ENCODE measurements around the gene TMEM203.

Gene TMEM203

DNA sequence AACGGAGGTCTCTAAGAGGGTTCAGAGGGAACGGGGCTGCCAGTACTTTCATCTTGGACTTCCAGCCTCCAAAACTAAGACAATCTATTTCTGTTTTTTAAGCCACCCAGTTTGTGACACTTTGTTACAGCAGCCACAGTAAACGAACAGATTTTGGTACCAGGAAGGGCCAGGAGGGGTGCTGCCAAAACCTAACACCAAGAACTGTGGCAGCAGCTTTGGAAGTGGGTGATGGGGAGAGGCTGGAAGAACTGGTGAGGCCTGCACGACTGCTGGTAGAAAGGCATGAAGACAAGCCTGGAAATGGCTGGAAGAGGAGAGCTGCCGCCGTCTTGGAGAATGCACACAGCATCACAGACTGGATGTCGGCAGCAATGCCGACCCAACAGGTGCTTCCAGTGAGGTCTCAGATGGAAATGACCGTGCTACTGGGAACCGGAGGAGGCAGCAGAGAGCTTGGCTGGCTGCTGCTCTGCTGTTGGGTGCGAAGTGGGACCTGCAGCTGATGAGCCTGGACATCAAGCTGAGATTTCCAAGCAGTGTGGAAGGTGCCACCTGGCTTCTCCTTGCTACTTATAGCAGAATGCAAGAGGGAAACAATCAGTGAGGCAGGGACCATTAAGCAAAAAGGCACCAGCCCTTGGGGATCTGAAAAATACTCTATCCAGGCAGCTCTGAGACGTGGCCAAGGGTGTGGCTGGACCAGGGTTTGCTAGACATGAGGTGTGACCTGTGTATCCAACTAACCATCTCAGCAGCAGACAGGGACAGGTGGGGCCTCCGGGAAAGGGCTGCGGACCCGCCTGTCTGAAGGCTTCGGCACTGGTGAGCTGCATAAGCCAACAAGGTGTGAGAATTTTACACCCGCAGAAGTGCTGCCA, 28.9 kb downstream of the TMEM203 start:
- DNase-seq: no peak

DNA sequence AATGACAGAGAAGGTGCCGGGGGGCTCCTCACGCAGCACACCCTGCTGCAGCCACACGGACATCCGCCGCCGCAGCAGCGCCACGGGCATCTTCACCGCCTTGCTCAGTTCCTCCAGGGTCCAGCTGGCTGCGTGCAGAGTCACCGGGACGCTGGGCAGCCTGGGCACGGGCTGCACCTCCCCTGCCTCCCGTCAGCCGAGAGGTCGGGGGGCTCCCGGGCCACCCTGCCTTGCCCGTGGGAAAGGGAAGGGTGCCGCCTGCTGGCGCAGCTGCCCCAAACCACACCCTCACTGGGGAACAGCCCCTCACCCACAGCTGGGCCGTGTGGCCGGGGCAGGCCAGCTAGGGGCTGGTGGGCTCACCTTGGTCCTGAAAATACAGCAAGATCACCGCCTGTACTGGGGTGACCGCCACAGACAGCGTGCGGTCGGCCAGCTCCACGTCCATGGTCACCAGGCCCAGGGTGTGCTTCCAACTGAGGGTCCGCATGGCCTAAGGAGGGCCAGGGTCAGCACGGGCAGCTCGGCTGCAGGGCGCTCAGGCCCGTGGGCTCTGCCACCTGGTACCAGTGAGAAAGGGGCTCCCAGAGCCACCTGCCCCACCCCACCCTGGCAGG, 30.0 kb downstream of the TMEM203 start:
- DNase-seq: no peak

DNA sequence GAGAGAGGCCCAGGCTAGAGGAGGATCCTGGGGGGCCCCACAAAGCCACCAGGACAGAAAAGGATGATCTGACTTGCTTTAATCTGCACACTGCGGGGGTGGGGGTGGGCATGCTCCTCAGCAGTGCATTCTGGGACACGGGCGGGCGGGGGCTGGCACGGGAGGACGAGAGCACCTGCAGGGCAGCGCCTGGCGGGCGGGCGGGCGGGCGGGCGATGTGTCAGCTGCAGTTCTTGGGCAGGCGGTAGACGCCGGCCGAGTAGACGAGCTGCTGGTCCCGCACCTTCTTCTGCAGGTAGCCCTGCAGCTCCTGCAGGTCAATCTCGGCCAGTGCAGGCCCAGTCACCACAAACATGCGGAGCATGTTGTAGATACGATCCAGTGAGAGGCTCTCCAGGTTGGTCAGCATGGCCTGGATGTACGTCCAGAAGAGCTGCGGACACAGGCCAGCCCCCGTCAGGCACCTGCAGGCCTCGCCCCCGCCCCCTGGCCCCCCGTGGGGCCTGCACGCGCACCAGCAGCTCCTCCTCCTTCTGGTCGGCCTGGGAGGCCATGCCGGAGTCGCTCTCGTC, 30.6 kb downstream of the TMEM203 start:
- no peak for DNase-seq

DNA sequence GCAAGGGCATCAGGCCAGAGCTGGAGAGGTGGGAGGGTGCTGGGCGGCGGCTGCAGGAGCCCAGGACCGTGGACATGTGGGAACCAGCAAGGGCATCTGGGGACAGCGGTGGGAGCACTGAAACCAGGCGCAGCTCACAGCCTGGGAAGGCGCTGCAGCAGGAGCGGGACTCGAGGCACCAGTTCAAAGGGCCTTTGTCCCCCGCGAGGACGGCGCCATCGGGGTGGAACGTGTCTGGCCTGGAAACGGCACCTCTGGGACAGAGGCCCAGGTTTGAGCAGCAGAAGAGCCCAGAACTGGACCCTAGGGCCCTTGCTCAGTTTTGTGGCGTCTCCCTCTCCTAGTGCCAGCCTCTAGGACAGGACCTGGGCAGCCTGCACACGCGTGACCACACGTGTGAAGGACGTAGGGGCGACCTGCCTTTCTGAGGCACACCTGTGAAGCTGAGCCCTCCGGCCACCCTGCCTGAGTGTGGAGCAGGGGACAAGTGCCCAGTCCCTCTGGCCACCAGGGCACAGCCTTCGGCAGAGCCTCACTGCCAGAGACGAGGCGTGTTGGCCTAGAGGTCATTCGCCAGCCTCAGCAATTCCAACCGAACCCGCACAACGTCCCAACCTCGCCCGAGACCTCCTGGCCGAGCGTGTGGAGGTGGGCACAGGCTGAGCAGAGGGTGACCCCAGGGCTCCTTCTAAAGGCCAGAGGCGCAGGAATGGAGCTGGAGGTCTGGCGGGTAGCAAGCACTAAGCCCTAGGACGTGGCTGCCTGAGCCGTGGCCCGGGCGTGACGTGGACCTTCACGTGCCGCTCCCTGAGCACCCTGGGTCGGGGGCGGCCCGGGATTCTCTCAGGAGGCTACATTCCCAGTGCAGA, 31.4 kb downstream of the TMEM203 start:
- DNase-seq: no peak

DNA sequence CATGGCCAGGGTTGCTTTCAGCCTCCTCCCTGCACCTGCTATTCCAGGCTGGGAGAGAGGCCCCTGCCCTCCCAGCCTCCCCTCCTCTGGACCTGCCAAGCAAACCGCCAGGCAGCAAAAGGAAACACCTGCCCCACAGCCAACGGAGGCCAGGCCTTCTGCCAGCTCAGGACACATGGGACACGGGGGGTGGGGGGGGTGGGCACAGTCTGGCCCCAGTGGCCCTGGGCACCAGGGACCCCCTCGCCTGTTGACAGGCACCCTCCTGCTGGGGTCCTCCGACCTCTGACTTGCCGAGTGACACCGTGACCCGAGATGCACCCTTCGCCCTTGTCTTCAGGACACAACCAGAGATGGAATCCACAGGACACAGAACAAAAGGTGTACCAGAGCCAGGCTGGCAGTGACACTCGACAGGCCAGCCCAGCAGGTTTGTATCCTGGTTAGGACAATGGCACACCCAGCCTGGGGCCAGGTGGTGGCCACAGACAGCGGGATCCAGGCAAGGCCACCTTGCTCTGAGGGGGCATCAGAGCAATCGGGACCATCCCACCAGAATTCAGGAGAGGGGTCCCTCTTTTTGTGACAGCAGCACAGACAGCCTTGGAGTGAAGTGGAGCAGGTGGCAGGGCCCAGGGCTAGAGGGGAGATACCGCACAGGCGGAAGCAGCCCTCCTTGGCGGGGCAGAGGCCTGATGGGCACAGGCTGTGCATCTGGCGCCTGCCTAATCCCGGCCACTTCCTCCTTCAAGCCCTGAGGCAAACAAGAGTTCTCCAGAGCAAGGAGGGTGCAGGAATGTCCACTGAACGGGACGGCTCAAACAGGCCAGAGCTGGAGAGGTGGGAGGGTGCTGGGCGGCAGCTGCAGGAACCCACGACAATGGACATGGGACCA, 32.3 kb downstream of the TMEM203 start:
- DNase-seq: no peak

DNA sequence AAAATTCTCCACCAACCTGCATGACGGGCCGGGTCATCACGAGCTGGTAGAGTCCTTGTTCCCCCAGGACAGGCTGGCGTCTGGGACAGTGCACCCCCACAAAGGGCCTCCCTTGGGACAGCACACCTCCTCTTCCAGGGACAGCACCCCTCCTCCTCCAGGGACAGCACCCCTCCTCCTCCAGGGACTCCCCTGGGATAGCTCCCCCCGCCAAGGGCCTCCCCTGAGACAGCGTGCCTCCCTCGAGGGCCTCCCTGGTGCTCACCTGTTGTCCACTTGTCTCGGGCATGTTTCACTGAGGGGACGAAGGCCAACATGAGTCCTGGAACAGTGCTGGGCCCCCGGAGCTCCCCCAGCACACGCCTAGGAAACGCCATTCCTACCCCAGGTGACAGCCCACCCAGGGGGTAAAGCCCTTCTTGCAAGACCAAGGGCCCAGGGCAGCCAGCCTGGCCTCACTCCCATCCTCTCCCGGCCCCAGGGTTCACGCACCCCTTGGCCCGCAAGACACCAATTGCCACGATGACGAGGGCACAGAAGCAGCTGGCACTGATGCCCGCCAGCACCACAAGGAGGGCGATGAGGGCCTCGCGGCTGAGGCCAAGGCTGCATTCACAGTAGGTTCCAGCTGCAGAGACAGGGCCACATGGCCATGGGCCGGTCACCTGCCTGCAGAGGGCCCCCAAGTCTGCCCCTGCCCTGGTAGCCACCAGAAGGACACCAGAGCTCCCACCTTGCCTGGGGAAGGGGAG, 34.1 kb downstream of the TMEM203 start:
- no peak for DNase-seq

DNA sequence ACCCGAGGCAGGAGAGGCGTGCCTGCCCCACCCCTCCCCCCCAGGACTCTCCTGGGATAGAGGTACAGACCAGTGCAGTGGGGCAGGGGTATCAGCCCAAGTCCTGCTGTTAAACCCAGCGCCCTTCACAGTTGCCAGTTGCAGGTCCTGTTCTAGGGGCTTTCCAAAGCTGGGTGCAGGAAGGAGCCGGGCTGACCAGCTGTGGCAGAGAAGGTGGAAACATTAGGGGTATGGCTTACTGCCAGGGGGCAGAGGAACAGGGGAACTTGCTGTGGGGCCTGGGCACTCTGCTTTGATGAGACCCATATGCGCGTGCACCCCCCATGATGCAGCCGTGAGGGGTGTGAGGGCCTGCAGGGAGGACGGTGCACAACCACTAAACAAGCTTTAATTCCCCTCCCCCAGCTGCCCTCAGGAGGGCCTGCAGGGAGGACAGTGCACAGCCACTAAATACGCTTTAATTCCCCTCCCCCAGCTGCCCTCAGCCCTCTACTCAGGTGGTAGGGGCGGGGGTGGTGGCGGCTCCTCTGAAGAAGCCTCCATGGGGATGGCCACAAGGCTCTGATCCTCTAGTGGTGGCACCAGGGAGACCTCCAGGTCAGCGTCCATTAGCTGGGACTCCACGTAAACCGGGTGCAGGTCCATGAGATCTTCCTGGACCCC, 34.8 kb downstream of the TMEM203 start:
- no peak for DNase-seq

DNA sequence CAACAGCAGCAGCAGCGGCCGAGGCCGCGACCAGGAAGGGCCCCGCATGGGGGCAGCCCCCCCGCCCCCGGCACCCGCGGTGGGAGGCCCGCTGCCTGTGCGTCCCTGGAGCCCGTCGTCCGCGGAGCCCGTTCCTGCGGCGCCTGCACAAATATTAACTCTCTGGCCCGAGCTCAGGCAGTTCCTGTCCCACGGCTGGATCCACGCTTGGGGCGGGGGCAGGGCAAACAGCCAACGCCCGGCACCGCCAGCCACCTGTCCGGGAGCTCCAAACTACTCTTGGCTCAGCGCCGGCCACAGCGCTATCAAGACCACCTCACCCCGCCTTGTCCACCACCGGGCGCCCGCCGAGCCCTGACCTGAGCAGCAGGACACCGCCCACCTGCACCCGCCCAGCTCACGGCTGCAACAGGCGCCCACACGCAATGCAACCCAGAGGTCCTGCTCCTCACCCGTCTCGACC, 35.5 kb downstream of the TMEM203 start, which contains the start of gene LRRC26:
Gene LRRC26 (minus strand): TSS at position 156 of the 463 bp plus-strand sequence. CDS start 108 bp downstream, at position 48.
- DNase-seq: no peak

DNA sequence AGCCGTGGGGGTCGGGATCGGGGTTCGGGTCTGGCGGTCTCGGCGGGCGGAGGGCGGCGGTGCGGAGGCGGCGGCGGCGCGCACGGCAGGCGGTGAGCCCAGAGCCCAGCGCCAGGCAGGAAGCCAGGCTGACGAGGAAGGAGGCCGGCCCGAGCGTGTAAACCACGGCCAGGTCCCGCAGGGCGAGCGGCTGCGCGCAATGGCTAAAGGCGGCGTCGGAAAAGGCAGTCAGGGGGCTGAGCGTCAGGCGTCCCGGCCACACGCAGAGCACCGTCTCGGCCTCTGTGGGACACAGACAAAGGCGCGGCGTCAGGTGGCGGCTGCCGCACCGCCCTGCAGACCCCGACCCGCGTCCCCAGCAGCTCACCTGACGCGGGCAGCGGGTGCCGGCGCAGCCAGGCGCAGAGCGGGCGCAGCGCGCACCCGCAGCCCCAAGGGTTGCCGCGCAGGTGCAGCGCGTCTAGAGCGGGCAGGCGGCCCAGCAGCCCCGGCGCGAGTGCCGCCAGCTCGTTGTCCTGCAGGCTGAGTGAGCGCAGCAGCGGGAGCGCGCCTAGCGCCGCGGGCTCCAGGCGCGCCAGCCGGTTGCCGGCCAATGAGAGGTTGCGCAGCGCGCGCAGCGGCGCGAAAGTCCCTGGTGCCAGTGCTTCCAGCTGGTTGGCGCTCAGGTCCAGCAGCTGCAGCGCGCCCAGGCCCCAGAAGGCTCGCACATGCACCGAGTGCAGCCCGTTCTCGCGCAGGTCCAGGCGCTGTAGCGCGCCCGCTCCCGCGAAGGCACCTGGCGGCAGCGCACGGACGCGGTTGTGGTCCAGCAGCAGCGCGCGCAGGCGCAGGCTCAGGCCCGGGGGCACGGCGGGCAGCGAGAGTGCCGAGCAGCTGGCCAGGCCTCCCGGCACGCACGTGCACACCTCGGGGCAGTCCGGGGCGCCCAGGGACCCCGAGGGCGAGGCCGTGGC, 36.3 kb downstream of the TMEM203 start:
- DNase-seq: no peak

DNA sequence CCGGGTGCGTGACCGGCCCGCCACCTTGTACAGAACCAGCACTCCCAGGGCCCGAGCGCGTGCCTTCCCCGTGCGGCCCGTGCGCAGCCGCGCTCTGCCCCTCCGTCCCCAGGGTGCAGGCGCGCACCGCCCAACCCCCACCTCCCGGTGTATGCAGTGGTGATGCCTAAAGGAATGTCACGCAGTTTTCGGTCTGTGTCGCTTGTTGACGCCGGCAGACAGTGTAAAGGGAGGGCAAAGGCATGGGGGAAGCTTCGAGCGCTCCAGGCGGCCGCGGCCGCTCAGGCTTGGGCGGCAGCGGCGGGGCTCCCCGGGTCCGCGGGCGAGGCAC, 36.9 kb downstream of the TMEM203 start:
- DNase-seq: no peak

DNA sequence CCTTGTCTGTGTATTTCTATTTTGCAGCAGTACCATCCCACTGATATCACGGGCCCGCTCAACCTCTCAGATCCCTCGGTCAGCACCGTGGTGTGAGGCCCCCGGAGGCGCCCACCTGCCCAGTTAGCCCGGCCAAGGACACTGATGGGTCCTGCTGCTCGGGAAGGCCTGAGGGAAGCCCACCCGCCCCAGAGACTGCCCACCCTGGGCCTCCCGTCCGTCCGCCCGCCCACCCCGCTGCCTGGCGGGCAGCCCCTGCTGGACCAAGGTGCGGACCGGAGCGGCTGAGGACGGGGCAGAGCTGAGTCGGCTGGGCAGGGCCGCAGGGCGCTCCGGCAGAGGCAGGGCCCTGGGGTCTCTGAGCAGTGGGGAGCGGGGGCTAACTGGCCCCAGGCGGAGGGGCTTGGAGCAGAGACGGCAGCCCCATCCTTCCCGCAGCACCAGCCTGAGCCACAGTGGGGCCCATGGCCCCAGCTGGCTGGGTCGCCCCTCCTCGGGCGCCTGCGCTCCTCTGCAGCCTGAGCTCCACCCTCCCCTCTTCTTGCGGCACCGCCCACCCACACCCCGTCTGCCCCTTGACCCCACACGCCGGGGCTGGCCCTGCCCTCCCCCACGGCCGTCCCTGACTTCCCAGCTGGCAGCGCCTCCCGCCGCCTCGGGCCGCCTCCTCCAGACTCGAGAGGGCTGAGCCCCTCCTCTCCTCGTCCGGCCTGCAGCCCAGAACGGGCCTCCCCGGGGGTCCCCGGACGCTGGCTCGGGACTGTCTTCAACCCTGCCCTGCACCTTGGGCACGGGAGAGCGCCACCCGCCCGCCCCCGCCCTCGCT, 37.5 kb downstream of the TMEM203 start:
- no peak for DNase-seq

DNA sequence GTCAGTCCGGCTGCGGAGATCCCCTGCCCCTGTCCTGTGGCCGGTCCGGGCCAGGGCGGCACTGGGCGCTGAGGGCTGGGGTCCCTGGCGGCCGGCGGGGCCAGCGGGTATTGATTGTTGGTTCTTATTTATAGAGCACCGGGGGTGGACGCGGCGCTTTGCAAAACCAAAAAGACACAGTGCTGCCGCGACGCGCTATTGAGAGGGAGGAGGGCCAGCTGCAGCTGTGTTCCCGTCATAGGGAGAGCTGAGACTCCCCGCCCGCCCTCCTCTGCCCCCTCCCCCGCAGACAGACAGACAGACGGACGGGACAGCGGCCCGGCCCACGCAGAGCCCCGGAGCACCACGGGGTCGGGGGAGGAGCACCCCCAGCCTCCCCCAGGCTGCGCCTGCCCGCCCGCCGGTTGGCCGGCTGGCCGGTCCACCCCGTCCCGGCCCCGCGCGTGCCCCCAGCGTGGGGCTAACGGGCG, 38.1 kb downstream of the TMEM203 start:
- DNase-seq: no peak

DNA sequence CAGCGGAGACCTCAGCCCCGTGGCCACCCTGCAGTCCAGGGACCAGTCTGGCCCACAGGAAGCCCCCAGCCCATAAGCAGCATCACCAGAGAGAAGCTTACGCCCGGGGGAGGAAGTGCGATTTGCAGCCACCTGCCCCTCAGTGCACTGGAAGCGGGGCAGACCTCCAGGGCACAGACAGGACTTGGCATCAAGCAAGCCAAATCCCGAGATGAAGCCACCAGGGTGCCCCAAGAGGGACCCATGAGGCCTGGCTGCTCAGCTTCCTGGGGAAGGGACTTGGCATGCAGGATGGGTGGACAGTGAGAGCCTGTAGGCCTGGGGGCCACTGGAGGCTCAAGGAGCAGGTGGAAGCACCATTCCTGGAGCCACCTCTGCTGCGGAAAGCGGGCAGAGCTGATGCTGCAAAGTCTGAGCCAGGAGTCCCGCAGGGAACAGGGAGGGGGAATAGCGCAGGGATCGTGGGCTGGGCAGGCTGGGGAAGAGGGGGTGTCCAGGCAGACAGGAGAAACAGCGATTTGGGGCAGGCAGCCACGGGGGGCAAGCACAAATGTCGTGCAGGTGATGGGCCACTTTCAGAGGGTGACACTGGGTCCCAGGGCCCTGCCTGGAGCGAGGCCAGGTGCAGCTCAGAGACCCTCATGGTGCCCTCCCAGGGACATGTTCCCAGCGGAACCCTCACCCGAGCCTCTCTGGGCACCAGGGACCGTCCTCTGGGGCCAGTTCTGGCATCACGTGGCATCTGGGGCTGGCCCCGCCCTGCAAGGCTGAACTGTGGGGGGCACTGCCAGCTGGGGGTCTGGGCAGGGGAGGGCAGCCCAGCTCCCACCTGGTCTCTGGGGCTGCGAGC, 38.8 kb downstream of the TMEM203 start:
- no peak for DNase-seq

DNA sequence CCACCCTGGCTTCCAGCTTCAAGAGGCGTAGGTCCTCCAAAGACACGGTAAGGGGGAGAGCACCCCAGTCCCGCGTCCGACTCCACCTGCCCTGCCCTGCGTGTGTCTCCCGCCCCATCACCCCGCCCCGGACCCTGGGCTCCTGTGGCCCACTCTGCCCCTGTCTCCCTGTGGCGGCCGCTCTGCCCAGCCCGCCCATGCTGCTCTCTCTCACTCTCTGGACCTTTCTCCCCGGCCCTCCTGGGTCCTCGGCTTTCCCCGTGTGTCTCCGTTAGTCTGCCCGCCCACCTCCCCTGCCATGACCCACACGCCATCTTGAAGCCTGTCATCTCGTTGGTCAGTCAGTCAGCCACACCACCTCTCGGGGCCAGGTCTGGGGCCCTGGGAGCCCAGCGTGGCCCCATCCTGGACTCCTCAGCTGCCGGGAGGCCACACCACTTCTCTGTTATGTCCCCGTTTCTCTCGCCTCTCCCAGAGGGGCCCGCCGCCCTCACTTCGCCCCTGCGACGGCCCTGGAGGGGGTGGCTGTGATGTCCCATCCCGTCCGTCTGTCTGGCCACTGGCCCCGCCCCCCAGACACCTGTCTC, 40.1 kb downstream of the TMEM203 start:
- DNase-seq: no peak

DNA sequence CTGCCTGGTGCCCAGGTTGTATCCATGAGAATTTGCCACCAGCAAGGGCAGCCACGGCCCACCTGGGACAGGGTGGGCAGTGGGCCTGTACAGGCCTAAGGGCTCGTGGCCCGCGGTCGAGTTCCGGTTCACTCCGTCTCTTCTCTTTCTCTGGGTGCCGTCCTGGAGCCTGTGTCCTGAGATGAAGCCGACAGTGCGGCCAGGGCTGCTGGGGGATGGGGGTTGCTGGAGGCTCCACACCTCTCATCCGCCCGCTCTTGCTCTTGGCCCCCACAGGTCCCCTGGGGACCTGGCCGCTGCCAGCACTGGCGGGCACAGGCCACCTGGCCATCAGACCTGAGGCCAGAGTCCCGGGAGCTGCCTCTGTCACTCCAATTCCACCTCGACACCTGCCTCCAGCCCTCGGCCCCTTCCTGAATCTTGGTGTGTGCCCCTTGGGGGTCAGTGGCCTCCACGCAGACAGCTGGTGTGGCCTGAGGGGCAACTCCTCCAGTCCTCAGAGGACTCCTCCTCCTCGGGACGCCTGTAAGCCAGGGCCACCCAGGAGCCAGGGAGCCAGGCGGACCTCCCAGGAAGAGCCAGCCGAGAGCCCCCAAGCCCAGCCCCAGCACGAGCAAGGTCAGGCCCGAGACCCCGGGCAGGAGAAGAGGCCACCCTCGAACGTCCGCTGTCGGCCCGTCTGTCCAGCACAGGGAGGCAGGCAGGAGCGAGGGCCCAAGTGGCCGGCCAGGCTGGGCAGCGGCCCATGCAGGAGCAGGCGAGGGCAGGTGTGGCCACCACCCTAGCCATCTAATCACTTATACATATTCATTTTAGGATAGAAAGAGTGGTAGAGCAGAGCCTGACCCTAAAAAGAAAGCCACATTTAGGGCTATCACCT, 40.8 kb downstream of the TMEM203 start:
- DNase-seq: no peak

DNA sequence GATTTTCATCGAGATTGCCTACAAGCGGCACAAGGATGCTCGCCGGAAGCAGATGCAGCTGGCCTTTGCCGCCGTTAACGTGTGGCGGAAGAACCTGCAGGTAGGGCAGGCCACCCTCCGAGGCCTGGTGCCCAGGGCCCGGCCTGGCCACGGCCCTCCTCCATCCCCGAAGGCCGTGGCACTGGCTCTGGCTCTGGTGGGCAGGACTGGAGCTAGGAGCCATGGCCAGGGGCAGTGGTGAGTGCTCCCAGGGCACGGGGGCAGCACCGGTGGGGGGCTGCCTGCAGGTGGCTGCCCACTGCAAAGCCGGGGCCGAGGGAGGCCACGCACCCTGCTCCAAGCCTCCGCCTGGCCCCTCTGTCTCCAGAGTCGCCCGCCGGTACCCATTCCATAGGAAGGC, 41.6 kb downstream of the TMEM203 start:
- no peak for DNase-seq

Data from NCI-H187 treated with DMSO at 0.1 percent for 48 hours (cell line).